OCI-LY3 (cell line): ENCODE data around the gene FANK1.

ENCODE experiments used
- EZH2phosphoT487 ChIP-seq: fragments of 200-600 bp; shearing (Covaris generic); IDR thresholded peaks from 2 replicates; pipeline ENCODE4 v1.6.1; 2018; ENCODE audit warnings: antibody characterized with exemption, mixed run types, low read depth
- TF ChIP-seq, protein P1 (sequence below): fragments of 200-600, 300-600 bp; sonication (generic); IDR thresholded peaks from 2 replicates; pipeline ENCODE4 v1.5.1; 2014; ENCODE audit warnings: antibody characterized with exemption, low read length, low read depth

DNA sequence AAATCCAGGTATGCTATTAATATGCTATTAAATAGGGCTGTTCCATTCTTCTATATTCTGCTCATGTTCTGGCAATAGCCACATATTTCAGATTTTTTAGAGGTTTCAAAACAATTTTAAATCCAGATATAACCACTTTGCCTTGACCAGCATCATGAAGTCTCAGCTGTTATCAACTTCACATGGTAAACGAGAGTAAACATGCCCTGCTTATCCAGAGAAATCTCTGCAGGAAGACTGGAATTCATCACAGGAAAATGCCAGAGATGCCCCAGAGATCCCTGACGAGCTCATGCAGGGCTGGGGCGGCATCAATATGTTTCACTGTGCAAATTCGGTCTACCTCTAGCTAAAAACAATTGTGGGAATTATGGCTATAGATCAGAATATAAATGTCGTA, 126.5 kb downstream of the FANK1 start:
- TF ChIP-seq, protein P1, sequence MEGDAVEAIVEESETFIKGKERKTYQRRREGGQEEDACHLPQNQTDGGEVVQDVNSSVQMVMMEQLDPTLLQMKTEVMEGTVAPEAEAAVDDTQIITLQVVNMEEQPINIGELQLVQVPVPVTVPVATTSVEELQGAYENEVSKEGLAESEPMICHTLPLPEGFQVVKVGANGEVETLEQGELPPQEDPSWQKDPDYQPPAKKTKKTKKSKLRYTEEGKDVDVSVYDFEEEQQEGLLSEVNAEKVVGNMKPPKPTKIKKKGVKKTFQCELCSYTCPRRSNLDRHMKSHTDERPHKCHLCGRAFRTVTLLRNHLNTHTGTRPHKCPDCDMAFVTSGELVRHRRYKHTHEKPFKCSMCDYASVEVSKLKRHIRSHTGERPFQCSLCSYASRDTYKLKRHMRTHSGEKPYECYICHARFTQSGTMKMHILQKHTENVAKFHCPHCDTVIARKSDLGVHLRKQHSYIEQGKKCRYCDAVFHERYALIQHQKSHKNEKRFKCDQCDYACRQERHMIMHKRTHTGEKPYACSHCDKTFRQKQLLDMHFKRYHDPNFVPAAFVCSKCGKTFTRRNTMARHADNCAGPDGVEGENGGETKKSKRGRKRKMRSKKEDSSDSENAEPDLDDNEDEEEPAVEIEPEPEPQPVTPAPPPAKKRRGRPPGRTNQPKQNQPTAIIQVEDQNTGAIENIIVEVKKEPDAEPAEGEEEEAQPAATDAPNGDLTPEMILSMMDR, result no peak
- no peak for TF ChIP-seq EZH2phosphoT487
